Measurements from ENCODE around the gene PI4KB. TPM values are rescaled to one million over a fixed set of nuclear protein-coding genes. Genes with fewer than 3 reads are reported as not detected.

PI4KB gene
- total RNA-seq, 1 experiment from 2014 or later: 52.7 TPM

GRCh38 chr1:151343587-151343986 is 16.4 kb upstream of the PI4KB start:
- DNase-seq: no peak
- peaks cover 14% of the 10 kb centered on the region for H3K36me3 Mint-ChIP-seq (ENCODE audit: insufficient read depth, unreplicated experiment)
- Histone ChIP-seq H3K27me3 (replicated peaks; ENCODE audit: control insufficient read depth, insufficient read depth, low read length) (no peaks in the 10 kb centered on the region), H3K36me3 (ENCODE audit: control insufficient read depth, insufficient read depth, low read length) (no peaks in the 10 kb centered on the region), H3K4me1 (peaks cover 6% of the 10 kb centered on the region; the same call in 1 of the 2 replicates), H3K4me3 (ENCODE audit: low read depth, low read length) (no peak overlapping the region), H3K9me3 (no peaks in the 10 kb centered on the region)
- no peaks in the 10 kb centered on the region for H3K9me3 Mint-ChIP-seq (ENCODE audit: unreplicated experiment)
- ChIA-PET CTCF (no interaction called here), POLR2A (no interaction called here)
- no peaks in the 10 kb centered on the region for H3K27me3 Mint-ChIP-seq (ENCODE audit: insufficient read depth, unreplicated experiment)
- BruUV-seq (replicated peaks): no TSS peak
- no peak for TF ChIP-seq CTCF (IDR thresholded peaks at IDR 0.05; ENCODE audit: insufficient read depth in 1 of 2, low read depth in 1 of 2, low read length in 1 of 2, severe bottlenecking in 1 of 2, unreplicated experiment in 1 of 2)
- intact Hi-C loops (cut with micrococcal nuclease; ENCODE audit: unreplicated experiment): loop anchor here (10.0 kb wide), 1 partner anchor 51 kb away; the partner anchor contains the start of gene PSMB4
- peaks cover 25% of the 10 kb centered on the region for H3K4me1 Mint-ChIP-seq (ENCODE audit: low read depth, unreplicated experiment)
- no peak overlapping the region for H3K4me3 Mint-ChIP-seq (ENCODE audit: unreplicated experiment)
- no peak overlapping the region for H3K27ac Mint-ChIP-seq (ENCODE audit: unreplicated experiment)

GRCh38 chr1:151342569-151342968 is 15.4 kb upstream of the PI4KB start:
- Mint-ChIP-seq H3K9me3 (ENCODE audit: unreplicated experiment) (no peaks in the 10 kb centered on the region), H3K27ac (ENCODE audit: unreplicated experiment) (no peak overlapping the region), H3K4me1 (ENCODE audit: low read depth, unreplicated experiment) (peaks cover 22% of the 10 kb centered on the region), H3K4me3 (ENCODE audit: unreplicated experiment) (no peak overlapping the region), H3K27me3 (ENCODE audit: insufficient read depth, unreplicated experiment) (no peaks in the 10 kb centered on the region), H3K36me3 (ENCODE audit: insufficient read depth, unreplicated experiment) (peaks cover 13% of the 10 kb centered on the region)
- no peaks in the 10 kb centered on the region for H3K36me3 ChIP-seq (ENCODE audit: control insufficient read depth, insufficient read depth, low read length)
- no peak for DNase-seq
- no peaks in the 10 kb centered on the region for H3K27me3 ChIP-seq (replicated peaks; ENCODE audit: control insufficient read depth, insufficient read depth, low read length)
- intact Hi-C loops (cut with micrococcal nuclease; ENCODE audit: unreplicated experiment): loop anchor here (10.0 kb wide), 1 partner anchor 52 kb away; the partner anchor contains the start of gene PSMB4
- 0 out of 2 replicates have a peak, but pooled peaks cover under 1% of the 10 kb centered on the region for H3K4me1 ChIP-seq
- H3K4me3 ChIP-seq (ENCODE audit: low read depth, low read length): no peak overlapping the region
- no peaks in the 10 kb centered on the region for H3K9me3 ChIP-seq
- no peak for TF ChIP-seq CTCF (IDR thresholded peaks at IDR 0.05; ENCODE audit: insufficient read depth in 1 of 2, low read depth in 1 of 2, low read length in 1 of 2, severe bottlenecking in 1 of 2, unreplicated experiment in 1 of 2)
- ChIA-PET CTCF (interaction anchor here (0.5 to 3.5 kb wide), 2 partner anchors 37 to 41 kb away, joined by 14 to 125 read pairs; no protein-coding TSS in a partner anchor), POLR2A (no interaction called here)
- BruUV-seq (replicated peaks): no TSS peak

- no peak for DNase-seq
- no peak overlapping the region for H3K27ac Mint-ChIP-seq (ENCODE audit: unreplicated experiment)
- H3K36me3 Mint-ChIP-seq (ENCODE audit: insufficient read depth, unreplicated experiment): peaks cover 7% of the 10 kb centered on the region
- no peak for TF ChIP-seq CTCF (IDR thresholded peaks at IDR 0.05; ENCODE audit: insufficient read depth in 1 of 2, low read depth in 1 of 2, low read length in 1 of 2, severe bottlenecking in 1 of 2, unreplicated experiment in 1 of 2)
- BruUV-seq (replicated peaks): no TSS peak
- CTCF ChIA-PET: interaction anchor here (0.6 to 3.5 kb wide), 2 partner anchors 38 to 41 kb away, joined by 9 to 125 read pairs; no protein-coding TSS in a partner anchor
- H3K4me3 ChIP-seq (ENCODE audit: low read depth, low read length): no peak overlapping the region
- H3K4me1 ChIP-seq: no peaks in the 10 kb centered on the region
- no peaks in the 10 kb centered on the region for H3K27me3 Mint-ChIP-seq (ENCODE audit: insufficient read depth, unreplicated experiment)
- intact Hi-C loops (cut with micrococcal nuclease; ENCODE audit: unreplicated experiment): loop anchor here (10.0 kb wide), 1 partner anchor 53 kb away; the partner anchor contains the start of gene PSMB4
- no peaks in the 10 kb centered on the region for H3K27me3 ChIP-seq (replicated peaks; ENCODE audit: control insufficient read depth, insufficient read depth, low read length)
- H3K9me3 ChIP-seq: no peaks in the 10 kb centered on the region
- H3K36me3 ChIP-seq (ENCODE audit: control insufficient read depth, insufficient read depth, low read length): no peaks in the 10 kb centered on the region
- H3K4me3 Mint-ChIP-seq (ENCODE audit: unreplicated experiment): no peak overlapping the region
- no peaks in the 10 kb centered on the region for H3K9me3 Mint-ChIP-seq (ENCODE audit: unreplicated experiment)
- H3K4me1 Mint-ChIP-seq (ENCODE audit: low read depth, unreplicated experiment): peaks cover 17% of the 10 kb centered on the region
- POLR2A ChIA-PET: no interaction called here
Measured at GRCh38 chr1:151342021-151342420, 14.8 kb upstream of the PI4KB start.

Measured in Caco-2 (cell line).